Nephron progenitor cell (in vitro differentiated cells): Measurements from ENCODE around the gene OR6C2.
"Not testable (repeated sequence)": the region's sequence is repeated elsewhere in the genome, so short reads cannot be mapped to it uniquely, and the experiment has no call there.

Source experiments
- DNase-seq: peaks from one replicate; pipeline ENCODE4 v3.0.0; 2021
- H3K27ac Mint-ChIP-seq: 2 replicates; pipeline ENCODE4 v1.8.0; 2021; ENCODE audit warnings: mild to moderate bottlenecking, moderate library complexity, mixed read lengths
- H3K27me3 Mint-ChIP-seq: 2 replicates; pipeline ENCODE4 v1.8.0; 2021; ENCODE audit warnings: mild to moderate bottlenecking, low read depth, mixed read lengths; ENCODE audit not compliant: poor library complexity
- H3K36me3 Mint-ChIP-seq: 2 replicates; pipeline ENCODE4 v1.8.0; 2021; ENCODE audit warnings: low read depth, mixed read lengths
- H3K4me1 Mint-ChIP-seq: 2 replicates; pipeline ENCODE4 v1.8.0; 2021; ENCODE audit warnings: mixed read lengths
- H3K4me3 Mint-ChIP-seq: 2 replicates; pipeline ENCODE4 v1.8.0; 2021; ENCODE audit warnings: mild to moderate bottlenecking, moderate library complexity, mixed read lengths
- H3K9me3 Mint-ChIP-seq: 2 replicates; pipeline ENCODE4 v1.8.0; 2021; ENCODE audit warnings: mild to moderate bottlenecking, moderate library complexity, mixed read lengths
- CTCF ChIP-seq: fragments of 200-600 bp; sonication (generic); IDR thresholded peaks from 2 replicates; pipeline ENCODE4 v1.5.0; 2021; ENCODE audit warnings: antibody characterized with exemption

OR6C2 gene

GRCh38 chr12:55472264-55472663 lies 28.4 kb downstream of the OR6C2 start:
- Mint-ChIP-seq H3K4me3 (no peak overlapping the region), H3K27me3 (no peaks in the 10 kb centered on the region), H3K36me3 (no peaks in the 10 kb centered on the region), H3K4me1 (peaks cover 5% of the 10 kb centered on the region), H3K27ac (no peak overlapping the region), H3K9me3 (no peaks in the 10 kb centered on the region)
- no peak for TF ChIP-seq CTCF
- no peak for DNase-seq

GRCh38 chr12:55479136-55479535 lies 35.3 kb downstream of the OR6C2 start:
- H3K4me1 Mint-ChIP-seq, H3K27ac Mint-ChIP-seq, H3K4me3 Mint-ChIP-seq, DNase-seq, H3K27me3 Mint-ChIP-seq, H3K36me3 Mint-ChIP-seq: not testable (repeated sequence)
- H3K9me3 Mint-ChIP-seq, result peaks cover 22% of the 10 kb centered on the region

- not testable (repeated sequence) for H3K4me1 Mint-ChIP-seq, H3K4me3 Mint-ChIP-seq, H3K36me3 Mint-ChIP-seq, DNase-seq, H3K27ac Mint-ChIP-seq, H3K27me3 Mint-ChIP-seq
- H3K9me3 Mint-ChIP-seq, result peaks cover 31% of the 10 kb centered on the region
Measured at GRCh38 chr12:55484284-55484683, 40.4 kb downstream of the OR6C2 start.

- H3K27me3 Mint-ChIP-seq, result peaks cover 3% of the 10 kb centered on the region
- no peaks in the 10 kb centered on the region for H3K4me1 Mint-ChIP-seq
- no peak for TF ChIP-seq CTCF
- peaks cover 3% of the 10 kb centered on the region for H3K9me3 Mint-ChIP-seq
- no peak within 1 kb of the TSS for H3K27ac Mint-ChIP-seq
- no peak within 1 kb of the TSS for H3K4me3 Mint-ChIP-seq
- no peaks in the 10 kb centered on the region for H3K36me3 Mint-ChIP-seq
- DNase-seq, result no peak
Measured at GRCh38 chr12:55492078-55492477, 48.2 kb downstream of the OR6C2 start, which contains the start of gene OR6C68. Gene OR6C68, plus strand, starts transcription at chr12:55492378. Its CDS starts 0 bp downstream, at chr12:55492378.

- Mint-ChIP-seq H3K27me3 (peaks cover 3% of the 10 kb centered on the region), H3K36me3 (no peaks in the 10 kb centered on the region), H3K9me3 (no peaks in the 10 kb centered on the region), H3K4me1 (peaks cover 7% of the 10 kb centered on the region), H3K27ac (no peak overlapping the region), H3K4me3 (no peak overlapping the region)
- no peak for DNase-seq
- no peak for TF ChIP-seq CTCF
Measured at GRCh38 chr12:55495490-55495889, 51.6 kb downstream of the OR6C2 start.

GRCh38 chr12:55499231-55499630 lies 55.4 kb downstream of the OR6C2 start:
- Mint-ChIP-seq H3K4me1 (peaks cover 7% of the 10 kb centered on the region), H3K9me3 (no peaks in the 10 kb centered on the region), H3K27ac (no peak overlapping the region), H3K36me3 (no peaks in the 10 kb centered on the region), H3K4me3 (no peak overlapping the region), H3K27me3 (peaks cover 3% of the 10 kb centered on the region)
- no peak for TF ChIP-seq CTCF
- no peak for DNase-seq

GRCh38 chr12:55499810-55500252 lies 56.0 kb downstream of the OR6C2 start:
- H3K27me3 Mint-ChIP-seq, result peaks cover 3% of the 10 kb centered on the region
- TF ChIP-seq CTCF, result no peak
- H3K9me3 Mint-ChIP-seq, result no peaks in the 10 kb centered on the region
- peak overlapping the region; percentile 2 for H3K27ac Mint-ChIP-seq
- H3K4me3 Mint-ChIP-seq, result no peak overlapping the region
- DNase-seq, result no peak
- peaks cover 7% of the 10 kb centered on the region for H3K4me1 Mint-ChIP-seq
- no peaks in the 10 kb centered on the region for H3K36me3 Mint-ChIP-seq
